ENCODE measurements around the gene PDE11A. TPM values are rescaled to one million over a fixed set of nuclear protein-coding genes. Genes with fewer than 3 reads are reported as not detected.

Gene PDE11A
- total and polyA plus RNA-seq, 2 of the 8 experiments (the other 6 are each of a cell fraction or from before 2014, with no cell fraction given), result 0.19 to 0.23 TPM

DNA sequence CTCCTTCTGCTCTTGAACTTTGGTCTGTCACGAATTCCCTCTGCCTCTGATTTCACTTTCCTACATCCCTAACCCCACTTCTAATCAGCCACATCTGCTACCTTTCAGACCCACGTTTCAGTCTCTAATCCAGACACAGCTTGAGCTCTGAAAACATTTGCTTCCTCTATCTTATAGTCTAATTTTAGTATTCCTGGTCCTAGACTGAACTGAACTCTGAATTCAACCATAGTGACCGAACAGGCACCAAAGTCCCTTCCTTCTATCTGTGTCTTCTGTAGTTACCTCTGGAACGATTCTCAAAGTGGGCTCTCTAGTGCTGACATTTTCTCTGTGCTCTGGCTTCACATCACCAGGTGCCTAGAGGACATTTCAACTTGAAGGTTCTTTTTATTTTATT is 156.2 kb downstream of the PDE11A start:
- H4K20me1 ChIP-seq (replicated peaks in 1 of 2; ENCODE audit: control insufficient read depth in 1 of 2, insufficient read depth in 2 of 2, low read length in 2 of 2), result no peaks in the 10 kb centered on the region
- no peak overlapping the region for H2BK12ac ChIP-seq (ENCODE audit: low read depth, low read length)
- no peak overlapping the region for H2BK5ac ChIP-seq (ENCODE audit: low read depth, low read length)
- no peaks in the 10 kb centered on the region for H3K36me3 ChIP-seq (ENCODE audit: control insufficient read depth in 2 of 4, insufficient read depth in 4 of 4, low read length in 3 of 4)
- H4K5ac ChIP-seq (ENCODE audit: insufficient read length, low read depth, low read length), result no peak overlapping the region
- H2AFZ ChIP-seq (ENCODE audit: low read length), result no peak overlapping the region
- H3K27ac ChIP-seq (ENCODE audit: low read depth, low read length), result no peak overlapping the region
- H3K9me3 ChIP-seq (ENCODE audit: insufficient read depth in 2 of 2, low read depth in 1 of 2, low read length in 1 of 2), result no peaks in the 10 kb centered on the region
- no peak overlapping the region for H3K4me2 ChIP-seq (ENCODE audit: insufficient read depth in 1 of 2, low read depth in 2 of 2, low read length in 2 of 2)
- H2BK15ac ChIP-seq (ENCODE audit: low read length), result no peak overlapping the region
- H3K14ac ChIP-seq (ENCODE audit: insufficient read length), result no peak overlapping the region
- H4K8ac ChIP-seq (ENCODE audit: extremely low read depth, insufficient read depth, low read length), result no peak overlapping the region
- FAIRE-seq, result no peak
- no peaks in the 10 kb centered on the region for H3K79me2 ChIP-seq (ENCODE audit: control insufficient read depth in 1 of 2, insufficient read depth in 2 of 2, low read length in 2 of 2)
- H2BK20ac ChIP-seq (ENCODE audit: low read length), result no peak overlapping the region
- TF ChIP-seq TAF7 (optimal IDR thresholded peaks at IDR 0.05; ENCODE audit: borderline replicate concordance, low read depth, low read length) (no peak), RNF2 (IDR thresholded peaks at IDR 0.05; ENCODE audit: borderline replicate concordance, low read depth, low read length, missing control alignments, poor library complexity, severe bottlenecking) (no peak), TEAD4 (IDR thresholded peaks at IDR 0.05; ENCODE audit: low read depth, low read length) (no peak), SP2 (IDR thresholded peaks at IDR 0.05; ENCODE audit: low read length) (no peak), NANOG (IDR thresholded peaks at IDR 0.05; ENCODE audit: insufficient read depth, low read depth, low read length, poor library complexity, severe bottlenecking) (no peak), HDAC6 (IDR thresholded peaks at IDR 0.05; ENCODE audit: low read depth, low read length) (no peak), ASH2L (IDR thresholded peaks at IDR 0.05; ENCODE audit: low read length) (no peak)
- TF ChIP-seq, protein P1, sequence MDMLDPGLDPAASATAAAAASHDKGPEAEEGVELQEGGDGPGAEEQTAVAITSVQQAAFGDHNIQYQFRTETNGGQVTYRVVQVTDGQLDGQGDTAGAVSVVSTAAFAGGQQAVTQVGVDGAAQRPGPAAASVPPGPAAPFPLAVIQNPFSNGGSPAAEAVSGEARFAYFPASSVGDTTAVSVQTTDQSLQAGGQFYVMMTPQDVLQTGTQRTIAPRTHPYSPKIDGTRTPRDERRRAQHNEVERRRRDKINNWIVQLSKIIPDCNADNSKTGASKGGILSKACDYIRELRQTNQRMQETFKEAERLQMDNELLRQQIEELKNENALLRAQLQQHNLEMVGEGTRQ (IDR thresholded peaks at IDR 0.05; ENCODE audit: low read length), result no peak
- ChIA-PET CTCF (ENCODE audit: partially characterized antibody) (interaction anchor here (3.8 kb wide), 1 partner anchor 9 kb away, joined by 18 read pairs; no protein-coding TSS in a partner anchor), POLR2A (ENCODE audit: partially characterized antibody) (interaction anchor here (0.5 kb wide), 1 partner anchor 10 kb away, joined by 3 read pairs; no protein-coding TSS in a partner anchor)
- H3K4me1 ChIP-seq (replicated peaks in 1 of 4; ENCODE audit: control insufficient read depth in 3 of 4, insufficient read depth in 4 of 4, low read length in 3 of 4), result no peaks in the 10 kb centered on the region
- no peaks in the 10 kb centered on the region for H3K27me3 ChIP-seq (replicated peaks in 1 of 4; ENCODE audit: control insufficient read depth in 3 of 4, extremely low read depth in 1 of 4, insufficient read depth in 3 of 4, low read length in 3 of 4)
- no peak overlapping the region for H3K18ac ChIP-seq (ENCODE audit: extremely low read depth, low read length)
- no peak overlapping the region for H2BK120ac ChIP-seq (replicated peaks; ENCODE audit: low read depth, low read length)
- H3K23me2 ChIP-seq (ENCODE audit: low read depth, low read length), result no peaks in the 10 kb centered on the region
- no peaks in the 10 kb centered on the region for H3K79me1 ChIP-seq (ENCODE audit: low read depth, low read length)
- 88% methylated on average over 4 of the region's 4 CpGs; no CpG with 5 or more reads in 1 of the 2 experiments for whole genome bisulfite sequencing, 2 experiments (ENCODE audit: extremely low coverage in 1 of 2, insufficient coverage in 1 of 2, insufficient read length in 1 of 2, insufficient replicate concordance in 2 of 2, low coverage in 1 of 2, low lambda C conversion rate in 2 of 2, missing lambda C conversion rate in 1 of 2)
- H3K56ac ChIP-seq (replicated peaks; ENCODE audit: insufficient read length, low read depth, low read length), result no peak overlapping the region
- H3K4me3 ChIP-seq (ENCODE audit: extremely low read depth in 1 of 4, insufficient read depth in 2 of 4, low read depth in 3 of 4, low read length in 4 of 4), result no peak overlapping the region
- DNase-seq (ENCODE audit: low read depth in 1 of 2, low spot score in 2 of 2), result no peak
- H4K91ac ChIP-seq (replicated peaks; ENCODE audit: insufficient read length, low read length), result no peak overlapping the region
- no peak overlapping the region for H3K23ac ChIP-seq (ENCODE audit: insufficient read length)
- H2AK5ac ChIP-seq (ENCODE audit: low read depth, low read length), result no peak overlapping the region
- no peak overlapping the region for H3K4ac ChIP-seq (replicated peaks; ENCODE audit: insufficient read length, low read depth, low read length)
- H3K9ac ChIP-seq (replicated peaks in 1 of 4; ENCODE audit: extremely low read depth in 1 of 4, low read depth in 3 of 4, low read length in 3 of 4), result no peak overlapping the region

Measured in H1 (cell line).